ENCODE results near the gene LIN9. TPM values are rescaled to one million over a fixed set of nuclear protein-coding genes. Genes with fewer than 3 reads are reported as not detected.
"Not testable (repeated sequence)": the region's sequence is repeated elsewhere in the genome, so short reads cannot be mapped to it uniquely, and the experiment has no call there.

LIN9 gene
- polyA plus RNA-seq, 3 donors from 2014 or later: 0.94 to 3.1 (median 1.8) TPM

DNA sequence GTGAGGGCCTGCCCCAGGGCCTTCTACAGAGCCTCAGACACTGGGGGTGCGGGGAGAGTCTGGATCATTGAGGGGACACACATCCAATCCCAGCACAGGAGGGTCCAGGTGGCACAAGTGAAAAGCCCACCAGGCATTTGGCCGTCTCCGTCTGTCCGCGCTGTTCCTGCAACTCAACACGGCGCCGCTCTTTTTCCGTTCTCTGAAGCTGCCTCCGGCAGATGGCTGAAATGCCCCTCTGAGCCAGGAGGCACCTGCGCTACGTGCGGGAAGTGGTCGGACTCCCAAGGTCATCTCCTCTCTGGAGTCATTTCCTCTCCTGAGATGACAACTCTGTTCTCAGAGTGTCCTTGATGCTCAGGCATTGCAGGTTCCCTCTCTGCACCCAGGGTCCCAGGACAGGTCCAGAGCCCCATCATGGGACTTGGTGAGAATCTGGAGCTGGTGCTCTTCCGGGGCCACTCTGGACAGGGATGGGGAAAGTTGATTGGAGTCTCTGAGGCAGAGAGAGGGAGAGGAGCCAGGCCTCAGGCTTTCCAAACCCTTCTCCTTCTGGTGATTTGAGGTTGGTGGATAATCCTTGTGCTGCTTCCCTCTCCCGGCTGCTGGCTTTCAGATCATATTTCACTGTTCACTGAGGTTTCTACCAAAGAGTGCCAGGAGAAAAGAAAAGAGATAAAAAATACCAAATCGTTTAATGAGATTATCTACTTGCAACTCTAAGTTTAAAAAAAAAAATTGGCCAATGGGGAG, 99.5 kb downstream of the LIN9 start:
- Mint-ChIP-seq H3K36me3 (no peaks in the 10 kb centered on the region), H3K27ac (no peak overlapping the region), H3K4me3 (no peak overlapping the region), H3K27me3 (ENCODE audit: low read depth in 3 of 3) (peaks cover 0 to 4% (median 1%) of the 10 kb centered on the region in 3 donors), H3K9me3 (no peaks in the 10 kb centered on the region), H3K4me1 (no peaks in the 10 kb centered on the region)
- DNase-seq: no peak

GRCh38 chr1:226207048-226207447, 101.9 kb downstream of the LIN9 start:
- Mint-ChIP-seq H3K27ac (no peak overlapping the region), H3K27me3 (ENCODE audit: low read depth in 3 of 3) (peaks cover 0 to 10% (median 1%) of the 10 kb centered on the region in 3 donors)

GRCh38 chr1:226204198-226204597, 104.8 kb downstream of the LIN9 start:
- Mint-ChIP-seq H3K36me3 (no peaks in the 10 kb centered on the region), H3K4me3 (no peak overlapping the region), H3K9me3 (no peaks in the 10 kb centered on the region), H3K4me1 (no peaks in the 10 kb centered on the region), H3K27ac (no peak overlapping the region), H3K27me3 (ENCODE audit: low read depth in 3 of 3) (peaks cover 0 to 13% (median 2%) of the 10 kb centered on the region in 3 donors)
- no peak for DNase-seq

More at GRCh38 chr1:226207048-226207447, 101.9 kb downstream of the LIN9 start:
- no peak for DNase-seq
- no peaks in the 10 kb centered on the region for H3K9me3 Mint-ChIP-seq
- no peaks in the 10 kb centered on the region for H3K36me3 Mint-ChIP-seq
- no peak overlapping the region for H3K4me3 Mint-ChIP-seq
- no peaks in the 10 kb centered on the region for H3K4me1 Mint-ChIP-seq

DNA sequence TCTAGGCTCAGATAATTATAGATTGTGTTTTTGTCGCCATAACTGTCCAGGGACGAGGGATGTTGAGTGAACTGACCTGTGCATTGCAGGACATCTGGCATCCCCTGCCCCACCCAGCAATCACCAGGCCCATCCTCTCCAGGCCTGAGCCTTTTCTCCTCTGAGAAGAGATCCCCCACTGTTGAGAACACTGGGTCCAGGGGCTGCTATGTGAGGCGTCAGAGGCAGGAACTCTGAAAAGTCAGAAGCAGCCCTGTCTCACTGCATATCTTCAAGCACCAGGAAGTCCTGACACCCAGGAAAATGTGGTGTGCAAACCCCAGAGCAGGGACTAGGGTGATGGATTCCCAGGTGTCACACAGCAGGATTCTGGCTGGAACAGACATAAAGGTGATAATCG, 105.3 kb downstream of the LIN9 start:
- Mint-ChIP-seq H3K27ac (no peak overlapping the region), H3K27me3 (ENCODE audit: low read depth in 3 of 3) (peaks cover 0 to 13% (median 2%) of the 10 kb centered on the region in 3 donors), H3K4me3 (no peak overlapping the region), H3K4me1 (no peaks in the 10 kb centered on the region), H3K9me3 (no peaks in the 10 kb centered on the region), H3K36me3 (no peaks in the 10 kb centered on the region)
- DNase-seq: no peak

- Mint-ChIP-seq H3K4me3 (no peak overlapping the region), H3K9me3 (no peaks in the 10 kb centered on the region), H3K4me1 (no peaks in the 10 kb centered on the region), H3K36me3 (no peaks in the 10 kb centered on the region), H3K27me3 (ENCODE audit: low read depth in 3 of 3) (peaks cover 0 to 13% (median 2%) of the 10 kb centered on the region in 3 donors), H3K27ac (no peak overlapping the region)
- no peak for DNase-seq
Measured at GRCh38 chr1:226203240-226203639, 105.7 kb downstream of the LIN9 start.

- not testable (repeated sequence) for H3K36me3 Mint-ChIP-seq, H3K27ac Mint-ChIP-seq, H3K4me3 Mint-ChIP-seq, H3K9me3 Mint-ChIP-seq, DNase-seq, H3K4me1 Mint-ChIP-seq
- peaks cover 0 to 14% (median 2%) of the 10 kb centered on the region in 3 donors for H3K27me3 Mint-ChIP-seq (ENCODE audit: low read depth in 3 of 3)
Measured at GRCh38 chr1:226202666-226203065, 106.3 kb downstream of the LIN9 start.

GRCh38 chr1:226202246-226202645, 106.7 kb downstream of the LIN9 start:
- DNase-seq: no peak
- no peak overlapping the region for H3K4me3 Mint-ChIP-seq
- H3K9me3 Mint-ChIP-seq: no peaks in the 10 kb centered on the region
- no peaks in the 10 kb centered on the region for H3K36me3 Mint-ChIP-seq
- H3K27ac Mint-ChIP-seq: no peak overlapping the region
- no peaks in the 10 kb centered on the region for H3K4me1 Mint-ChIP-seq
- peaks cover 0 to 14% (median 3%) of the 10 kb centered on the region in 3 donors for H3K27me3 Mint-ChIP-seq (ENCODE audit: low read depth in 3 of 3)

GRCh38 chr1:226201029-226201593, 107.9 kb downstream of the LIN9 start:
- Mint-ChIP-seq H3K27me3 (ENCODE audit: low read depth in 3 of 3) (peaks cover 0 to 12% (median 6%) of the 10 kb centered on the region in 3 donors), H3K4me1 (no peaks in the 10 kb centered on the region), H3K27ac (no peak overlapping the region), H3K9me3 (no peaks in the 10 kb centered on the region), H3K4me3 (no peak overlapping the region), H3K36me3 (no peaks in the 10 kb centered on the region)
- no peak for DNase-seq

DNA sequence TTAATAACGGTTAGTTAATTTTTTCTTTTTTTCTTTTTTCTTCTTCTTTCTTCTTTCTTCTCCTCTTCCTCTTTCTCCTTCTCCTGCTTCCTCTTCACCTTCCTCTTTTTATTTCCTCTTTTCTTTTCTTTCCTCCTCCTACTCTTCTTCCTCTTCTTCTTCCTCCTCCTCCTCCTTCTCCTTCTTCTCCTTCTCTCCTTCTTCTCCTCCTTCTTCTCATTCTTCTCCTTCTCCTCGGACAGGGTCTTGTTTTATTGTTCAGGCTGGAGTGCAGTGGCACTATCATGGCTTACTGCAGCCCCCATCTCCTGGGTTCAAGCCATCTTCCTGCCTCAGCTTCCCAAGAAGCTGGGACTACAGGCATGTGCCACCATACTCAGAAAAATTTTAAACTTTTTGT, 109.0 kb downstream of the LIN9 start:
- no peak for DNase-seq
- H3K36me3 Mint-ChIP-seq: no peaks in the 10 kb centered on the region
- no peak overlapping the region for H3K27ac Mint-ChIP-seq
- no peaks in the 10 kb centered on the region for H3K4me1 Mint-ChIP-seq
- H3K9me3 Mint-ChIP-seq: no peaks in the 10 kb centered on the region
- H3K27me3 Mint-ChIP-seq (ENCODE audit: low read depth in 3 of 3): peaks cover 0 to 12% (median 6%) of the 10 kb centered on the region in 3 donors
- H3K4me3 Mint-ChIP-seq: no peak overlapping the region

GRCh38 chr1:226195144-226195543, 113.8 kb downstream of the LIN9 start:
- no peak overlapping the region for H3K27ac Mint-ChIP-seq

DNA sequence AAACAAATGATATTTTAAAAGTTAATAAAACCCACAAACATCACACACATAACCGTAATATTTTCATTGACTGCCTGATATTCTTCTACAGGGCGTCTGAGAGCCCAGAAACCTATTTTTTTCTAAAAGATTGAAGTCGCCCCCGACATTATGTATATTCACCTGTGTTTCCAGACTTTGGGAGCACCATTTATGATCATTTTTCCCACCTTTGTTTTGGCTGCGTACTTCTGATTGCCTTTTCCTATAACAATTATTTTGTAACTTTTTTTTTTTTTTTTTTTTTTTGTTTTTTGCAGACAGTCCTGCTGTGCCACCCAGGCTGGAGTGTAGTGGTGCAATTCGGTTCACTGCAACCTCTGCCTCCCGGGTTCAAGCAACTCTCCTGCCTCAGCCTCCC, 121.6 kb downstream of the LIN9 start:
- peak overlapping the region in 5 of 6 donors; percentile 91 to 99 (median 94) for H3K27ac Mint-ChIP-seq
- peaks cover 0 to 6% (median 0%) of the 10 kb centered on the region in 3 donors for H3K27me3 Mint-ChIP-seq (ENCODE audit: low read depth in 3 of 3)
- DNase-seq: no peak
- H3K36me3 Mint-ChIP-seq: no peaks in the 10 kb centered on the region
- peak overlapping the region; percentile 90 to 95 (median 95) for H3K4me3 Mint-ChIP-seq
- H3K9me3 Mint-ChIP-seq: no peaks in the 10 kb centered on the region
- H3K4me1 Mint-ChIP-seq: peaks cover 34 to 37% of the 10 kb centered on the region in 2 donors

More at GRCh38 chr1:226195144-226195543, 113.8 kb downstream of the LIN9 start:
- no peaks in the 10 kb centered on the region for H3K36me3 Mint-ChIP-seq
- H3K4me3 Mint-ChIP-seq: no peak overlapping the region
- H3K9me3 Mint-ChIP-seq: no peaks in the 10 kb centered on the region
- no peaks in the 10 kb centered on the region for H3K4me1 Mint-ChIP-seq
- no peak for DNase-seq
- H3K27me3 Mint-ChIP-seq (ENCODE audit: low read depth in 3 of 3): peaks cover 0 to 4% (median 4%) of the 10 kb centered on the region in 3 donors

- Mint-ChIP-seq H3K36me3 (no peaks in the 10 kb centered on the region), H3K4me1 (peaks cover 38 to 41% of the 10 kb centered on the region in 2 donors), H3K27me3 (ENCODE audit: low read depth in 3 of 3) (peaks cover 0 to 6% (median 0%) of the 10 kb centered on the region in 3 donors), H3K9me3 (no peaks in the 10 kb centered on the region), H3K4me3 (peak overlapping the region; percentile 90 to 95 (median 95)), H3K27ac (peak overlapping the region; percentile 84 to 99 (median 93))
- DNase-seq: peak in 1 of 3 donors; percentile 4
Measured at GRCh38 chr1:226187019-226187322, 122.0 kb downstream of the LIN9 start.

DNA sequence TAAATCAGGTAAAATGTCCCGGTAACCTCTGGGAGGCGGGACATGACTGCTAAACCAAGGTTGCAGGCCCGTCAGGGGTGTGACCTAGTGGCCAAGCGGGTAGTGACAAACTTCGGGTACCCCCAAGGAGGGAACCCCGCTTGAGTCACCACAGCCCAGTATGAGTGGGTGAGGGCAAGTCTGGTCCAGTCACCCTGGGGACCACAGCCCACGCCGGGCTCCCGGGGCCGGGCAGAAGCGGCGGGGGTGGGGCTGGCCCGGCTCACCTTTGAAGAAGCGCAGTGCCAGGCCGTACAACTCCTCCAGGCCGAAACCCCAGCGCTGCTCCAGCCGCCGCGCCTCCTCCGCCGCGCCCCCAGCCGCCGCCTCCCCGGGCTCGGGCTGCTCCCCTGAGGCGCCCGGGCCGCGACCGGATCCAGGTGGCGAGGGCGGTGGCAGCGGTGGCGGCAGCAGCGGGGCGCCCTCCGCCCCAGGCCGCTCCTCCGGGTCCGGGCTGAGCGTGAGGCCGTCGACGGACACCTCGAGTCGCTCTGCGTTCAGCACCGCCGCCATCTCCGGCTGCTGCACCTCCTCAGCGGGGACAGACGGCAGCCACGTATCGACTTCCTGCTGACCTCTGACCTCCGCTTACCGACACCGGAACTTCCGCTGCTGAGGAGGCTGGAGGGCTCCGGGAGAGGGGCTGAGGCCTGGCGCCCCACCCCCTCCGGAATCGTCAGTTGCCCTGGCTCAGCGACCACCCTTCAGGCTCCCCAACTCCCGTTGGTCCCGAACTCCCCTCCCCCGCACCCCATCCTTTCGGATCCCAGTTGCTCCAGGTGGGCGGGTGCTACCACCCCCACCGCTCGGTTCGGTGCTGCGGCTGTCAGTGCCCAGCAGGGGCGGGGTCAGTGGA, 122.6 kb downstream of the LIN9 start, which contains the start of gene ACBD3:
ACBD3 (minus strand) TSS at position 618 of the 895 bp plus-strand sequence; CDS start at position 552, 66 bp downstream.
- peak within 1 kb of the TSS; percentile 92 to 96 (median 95) for H3K4me3 Mint-ChIP-seq
- no peaks in the 10 kb centered on the region for H3K36me3 Mint-ChIP-seq
- peak within 1 kb of the TSS; percentile 92 to 99 (median 95) for H3K27ac Mint-ChIP-seq
- peaks cover 44 to 47% of the 10 kb centered on the region in 2 donors for H3K4me1 Mint-ChIP-seq
- peaks cover 0 to 6% (median 0%) of the 10 kb centered on the region in 3 donors for H3K27me3 Mint-ChIP-seq (ENCODE audit: low read depth in 3 of 3)
- DNase-seq: peak; percentile 81 to 86 (median 86)
- no peaks in the 10 kb centered on the region for H3K9me3 Mint-ChIP-seq

Measured in immature natural killer cell (primary cell).